HCT116 (cell line): ENCODE measurements around the gene CTSL. TPM values are rescaled to one million over a fixed set of nuclear protein-coding genes. Genes with fewer than 3 reads are reported as not detected.

Experiments
- ATAC-seq: fragments of 200-7000 bp; cut with Tn5 transposase; 2 replicates; pipeline ENCODE4 v1.9.1; 2020; ENCODE audit warnings: mild to moderate bottlenecking, moderate library complexity
- BruUV-seq: library from RNA; stranded (reverse); fragments of 400-500 nt; replicated peaks from 2 replicates; lab custom pipeline; 2021; lab: Mats Ljungman, UMichigan
- CTCF ChIA-PET: fragments of 300-600 bp; sonication (Branson Sonifier 250); formaldehyde crosslinking; loops from one replicate; lab custom pipeline; 2021; ENCODE audit warnings: antibody characterized with exemption; lab: Charles Lee
- POLR2A ChIA-PET: fragments of 300-600, 350-600 bp; sonication (Branson Sonifier 250); formaldehyde crosslinking; loops from one replicate; lab custom pipeline; 2021; ENCODE audit warnings: antibody characterized with exemption; lab: Charles Lee
- RAD21 ChIA-PET, 2 experiments: fragments of 300-600 bp; sonication (Branson Sonifier 250); formaldehyde crosslinking; loops; one replicate each; lab custom pipeline; 2023; ENCODE audit warnings: low total read pairs in 2 of 2; ENCODE audit not compliant: uncharacterized antibody in 2 of 2, unreplicated experiment in 2 of 2, low non-redundant PET in 1 of 2; lab: Charles Lee
- DNase-seq: peaks from one replicate; pipeline ENCODE4 v3.0.0-alpha.2; 2010; ENCODE audit warnings: low read depth, low spot score
- H2AFZ ChIP-seq: fragments of 200-600 bp; shearing (Covaris generic), sonication (generic); 2 replicates; pipeline ENCODE4 v1.6.1; 2017; ENCODE audit warnings: low read depth, mixed run types, mixed read lengths, antibody characterized with exemption, low read length; ENCODE audit not compliant: poor library complexity, severe bottlenecking
- H3K27ac ChIP-seq: 2 replicates; pipeline ENCODE4 v1.5.1; 2012; ENCODE audit warnings: low read depth, low read length
- H3K27me3 ChIP-seq: fragments of 200-600 bp; sonication (generic); 2 replicates; pipeline ENCODE4 v1.6.1; 2016; ENCODE audit warnings: mixed run types, low read length, mixed read lengths; ENCODE audit not compliant: insufficient read depth
- H3K36me3 ChIP-seq, 2 experiments: fragments of 200-500 bp in 1 of 2; fragments of 200-600 bp in 1 of 2; sonication (Bioruptor generic) in 1 of 2; sonication (generic) in 1 of 2; 2 replicates each; pipeline versions ENCODE4 v1.5.1 to v1.6.1; 2014 to 2016; ENCODE audit warnings: low read length in 2 of 2, inconsistent platforms in 1 of 2, mixed read lengths in 1 of 2, mixed run types in 1 of 2; ENCODE audit not compliant: insufficient read depth in 2 of 2, control insufficient read depth in 1 of 2
- H3K4me1 ChIP-seq, 2 experiments: fragments of 200-600 bp in 1 of 2; sonication (generic) in 1 of 2; 2 replicates each; pipeline versions ENCODE4 v1.5.1 to v1.6.1; 2012 to 2017; ENCODE audit warnings: low read length in 2 of 2, inconsistent platforms in 1 of 2, mild to moderate bottlenecking in 1 of 2, mixed read lengths in 1 of 2, mixed run types in 1 of 2, moderate library complexity in 1 of 2; ENCODE audit not compliant: insufficient read depth in 2 of 2, control insufficient read depth in 1 of 2
- H3K4me2 ChIP-seq: fragments of 200-600 bp; sonication (generic); 2 replicates; pipeline ENCODE4 v1.6.1; 2017; ENCODE audit warnings: mixed run types, low read length, mixed read lengths
- H3K4me3 ChIP-seq, 2 experiments: fragments of 200-600 bp in 1 of 2; sonication (generic) in 1 of 2; replicated peaks in 1 of 2; 2 replicates each; pipeline ENCODE4 v1.5.1; 2011 to 2016; ENCODE audit warnings: low read length in 2 of 2, control low read depth in 1 of 2, low read depth in 1 of 2, mild to moderate bottlenecking in 1 of 2, mixed read lengths in 1 of 2, mixed run types in 1 of 2
- H3K79me2 ChIP-seq: fragments of 200-600 bp; sonication (generic); 2 replicates; pipeline ENCODE4 v1.6.1; 2017; ENCODE audit warnings: mild to moderate bottlenecking, mixed run types, low read length, moderate library complexity, mixed read lengths; ENCODE audit not compliant: insufficient read depth
- H3K9ac ChIP-seq: fragments of 200-600 bp; sonication (generic); 2 replicates; pipeline ENCODE4 v1.6.1; 2016; ENCODE audit warnings: low read length, mixed read lengths
- H3K9me2 ChIP-seq: fragments of 200-600 bp; sonication (generic), shearing (Covaris generic); 2 replicates; pipeline ENCODE4 v1.6.1; 2017; ENCODE audit warnings: mixed run types, mild to moderate bottlenecking, moderate library complexity; ENCODE audit not compliant: insufficient read depth
- H3K9me3 ChIP-seq, 2 experiments: fragments of 200-500 bp in 1 of 2; fragments of 200-600 bp in 1 of 2; sonication (Bioruptor generic) in 1 of 2; sonication (generic) in 1 of 2; 2 replicates each; pipeline ENCODE4 v1.6.1; 2014 to 2017; ENCODE audit warnings: low read length in 2 of 2, mixed read lengths in 2 of 2, inconsistent platforms in 1 of 2, low read depth in 1 of 2, mild to moderate bottlenecking in 1 of 2, mixed run types in 1 of 2, moderate library complexity in 1 of 2; ENCODE audit not compliant: control insufficient read depth in 1 of 2, insufficient read depth in 1 of 2
- H4K20me1 ChIP-seq: fragments of 200-600 bp; sonication (generic), shearing (Covaris generic); 2 replicates; pipeline ENCODE4 v1.6.1; 2017; ENCODE audit warnings: mixed run types, mild to moderate bottlenecking, moderate library complexity; ENCODE audit not compliant: insufficient read depth
- CBX3 ChIP-seq: IDR thresholded peaks from 2 replicates; pipeline ENCODE4 v1.6.1; 2012; ENCODE audit warnings: low read depth
- CEBPB ChIP-seq: IDR thresholded peaks from 2 replicates; pipeline ENCODE4 v1.6.1; 2012; ENCODE audit warnings: low read depth
- EGR1 ChIP-seq: IDR thresholded peaks from 2 replicates; pipeline ENCODE4 v1.6.1; 2012; ENCODE audit warnings: low read depth
- ELF1 ChIP-seq: IDR thresholded peaks from 2 replicates; pipeline ENCODE4 v1.6.1; 2012; ENCODE audit warnings: low read depth, borderline replicate concordance
- EZH2 ChIP-seq: fragments of 200-600 bp; sonication (generic); IDR thresholded peaks from 2 replicates; pipeline ENCODE4 v1.6.1; 2017; ENCODE audit warnings: antibody characterized with exemption, mixed run types
- EZH2phosphoT487 ChIP-seq: fragments of 200-600 bp; IDR thresholded peaks from 2 replicates; pipeline ENCODE4 v1.6.1; 2018; ENCODE audit warnings: antibody characterized with exemption, borderline replicate concordance
- FOSL1 ChIP-seq: IDR thresholded peaks from 2 replicates; pipeline ENCODE4 v1.6.1; 2012; ENCODE audit warnings: low read depth
- JUND ChIP-seq: IDR thresholded peaks from 2 replicates; pipeline ENCODE4 v1.6.1; 2012
- POLR2AphosphoS5 ChIP-seq: IDR thresholded peaks from 2 replicates; pipeline ENCODE4 v1.6.1; 2011; ENCODE audit warnings: mild to moderate bottlenecking, low read depth, low read length, moderate library complexity
- RAD21 ChIP-seq: IDR thresholded peaks from 2 replicates; pipeline ENCODE4 v1.6.1; 2012; ENCODE audit warnings: low read depth, mild to moderate bottlenecking
- SIN3A ChIP-seq: IDR thresholded peaks from 2 replicates; pipeline ENCODE4 v1.6.1; 2012; ENCODE audit warnings: low read depth
- SRF ChIP-seq: IDR thresholded peaks from 2 replicates; pipeline ENCODE4 v1.6.1; 2012; ENCODE audit warnings: low read depth
- TCF7L2 ChIP-seq: IDR thresholded peaks from 2 replicates; pipeline ENCODE4 v1.7.0; 2011; ENCODE audit warnings: borderline replicate concordance, inconsistent platforms; ENCODE audit not compliant: insufficient read depth, insufficient read length; ENCODE audit errors: extremely low read depth
- YY1 ChIP-seq: IDR thresholded peaks from 2 replicates; pipeline ENCODE4 v1.6.1; 2011; ENCODE audit warnings: low read length, low read depth, moderate library complexity, mild to moderate bottlenecking; ENCODE audit not compliant: insufficient replicate concordance; ENCODE audit errors: extremely low read depth
- ZNF274 ChIP-seq: fragments of 200-500 bp; sonication (Bioruptor generic); IDR thresholded peaks from 2 replicates; pipeline ENCODE4 v1.6.1; 2014; ENCODE audit warnings: mild to moderate bottlenecking, low read depth, low read length, inconsistent platforms
- intact Hi-C: fragments of 100-400 bp; cut with micrococcal nuclease; formaldehyde crosslinking; loops from 2 replicates; pipeline ENCODE4 v1.10.0; 2022
- total RNA-seq: library from RNA; stranded (reverse); gene quantifications from one replicate; pipeline ENCODE4 v1.2.1, GENCODE V29; 2021; ENCODE audit not compliant: unreplicated experiment
- TF ChIP-seq, protein P1 (sequence below), 3 experiments: fragments of 200-600 bp in 1 of 3; sonication (generic) in 1 of 3; IDR thresholded peaks in 2 of 3; conservative IDR thresholded peaks in 1 of 3; 2 replicates each; pipeline ENCODE4 v1.5.1; 2012 to 2017; ENCODE audit warnings: low read depth in 2 of 3, low read length in 2 of 3, antibody characterized with exemption in 1 of 3, borderline replicate concordance in 1 of 3, control low read depth in 1 of 3, mild to moderate bottlenecking in 1 of 3, mixed read lengths in 1 of 3, mixed run types in 1 of 3, moderate library complexity in 1 of 3; ENCODE audit not compliant: insufficient read depth in 1 of 3
- TF ChIP-seq, protein P2 (sequence below): IDR thresholded peaks from 2 replicates; pipeline ENCODE4 v1.6.1; 2011; ENCODE audit warnings: mild to moderate bottlenecking, low read length, moderate library complexity; ENCODE audit not compliant: insufficient replicate concordance; ENCODE audit errors: extremely low read depth
- TF ChIP-seq, protein P3 (sequence below): IDR thresholded peaks from 2 replicates; pipeline ENCODE4 v1.6.1; 2012; ENCODE audit warnings: low read depth
- TF ChIP-seq, protein P4 (sequence below): IDR thresholded peaks from 2 replicates; pipeline ENCODE4 v1.6.1; 2012

CTSL gene
- total RNA-seq, 1 experiment from 2014 or later = 63.1 TPM

DNA sequence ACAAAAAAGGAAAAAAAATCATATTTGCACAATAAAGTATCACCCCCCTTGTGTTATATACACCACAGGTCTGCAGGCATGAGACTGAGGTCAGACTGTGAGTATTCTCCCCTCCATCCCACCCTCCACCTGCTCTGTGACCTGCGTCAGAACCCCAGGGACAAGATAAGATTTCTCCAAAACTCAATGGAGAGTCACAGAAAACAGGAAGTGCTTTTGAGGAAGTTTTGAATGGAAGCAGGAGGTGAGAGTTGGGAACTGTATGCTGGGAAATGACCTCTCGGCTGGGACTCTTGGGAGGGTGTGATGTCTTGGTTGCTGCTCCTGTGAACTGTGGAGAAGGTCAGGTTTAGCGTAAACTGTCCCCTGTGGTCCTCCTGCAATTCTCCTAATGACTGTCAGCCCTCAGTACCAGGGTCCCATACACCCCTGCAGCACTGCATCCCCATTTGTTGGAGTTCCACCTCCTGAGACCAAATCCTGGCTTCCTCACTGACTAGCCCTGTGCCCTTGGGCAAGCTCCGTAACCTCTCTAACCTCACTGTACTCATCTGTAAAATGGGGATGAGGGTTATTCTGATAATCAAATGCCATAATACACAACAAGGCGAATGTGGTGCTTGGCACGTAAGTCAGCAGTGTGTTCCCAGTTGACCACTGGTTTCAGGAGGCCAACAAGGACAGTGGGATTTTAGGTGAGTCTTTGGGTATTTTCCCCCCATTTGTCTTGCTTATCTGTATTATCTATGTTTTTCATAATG lies 6.9 kb upstream of the CTSL start:
- no peak overlapping the region for H2AFZ ChIP-seq
- no peaks in the 10 kb centered on the region for H3K79me2 ChIP-seq
- POLR2A ChIA-PET = no interaction called here
- H3K4me2 ChIP-seq = no peak overlapping the region
- no peak overlapping the region for H3K27ac ChIP-seq
- no TSS peak for BruUV-seq
- H3K9me2 ChIP-seq = no peaks in the 10 kb centered on the region
- intact Hi-C loops = no loop called here
- no peak for TF ChIP-seq EZH2
- no peak for TF ChIP-seq ELF1
- TF ChIP-seq EZH2phosphoT487 = no peak
- no peak for TF ChIP-seq POLR2AphosphoS5
- no peak for TF ChIP-seq EGR1
- no peak for TF ChIP-seq ZNF274
- no peak for TF ChIP-seq YY1
- TF ChIP-seq, protein P1, sequence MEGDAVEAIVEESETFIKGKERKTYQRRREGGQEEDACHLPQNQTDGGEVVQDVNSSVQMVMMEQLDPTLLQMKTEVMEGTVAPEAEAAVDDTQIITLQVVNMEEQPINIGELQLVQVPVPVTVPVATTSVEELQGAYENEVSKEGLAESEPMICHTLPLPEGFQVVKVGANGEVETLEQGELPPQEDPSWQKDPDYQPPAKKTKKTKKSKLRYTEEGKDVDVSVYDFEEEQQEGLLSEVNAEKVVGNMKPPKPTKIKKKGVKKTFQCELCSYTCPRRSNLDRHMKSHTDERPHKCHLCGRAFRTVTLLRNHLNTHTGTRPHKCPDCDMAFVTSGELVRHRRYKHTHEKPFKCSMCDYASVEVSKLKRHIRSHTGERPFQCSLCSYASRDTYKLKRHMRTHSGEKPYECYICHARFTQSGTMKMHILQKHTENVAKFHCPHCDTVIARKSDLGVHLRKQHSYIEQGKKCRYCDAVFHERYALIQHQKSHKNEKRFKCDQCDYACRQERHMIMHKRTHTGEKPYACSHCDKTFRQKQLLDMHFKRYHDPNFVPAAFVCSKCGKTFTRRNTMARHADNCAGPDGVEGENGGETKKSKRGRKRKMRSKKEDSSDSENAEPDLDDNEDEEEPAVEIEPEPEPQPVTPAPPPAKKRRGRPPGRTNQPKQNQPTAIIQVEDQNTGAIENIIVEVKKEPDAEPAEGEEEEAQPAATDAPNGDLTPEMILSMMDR (IDR thresholded peaks at IDR 0.05 in 2 of 3, conservative IDR thresholded peaks at IDR 0.05 in 1 of 3; ENCODE audit: borderline replicate concordance in 1 of 3, insufficient read depth in 1 of 3, low read depth in 2 of 3, low read length in 2 of 3) = no peak
- no peak for TF ChIP-seq CEBPB
- TF ChIP-seq CBX3 = no peak
- no peak for TF ChIP-seq JUND
- TF ChIP-seq, protein P2, sequence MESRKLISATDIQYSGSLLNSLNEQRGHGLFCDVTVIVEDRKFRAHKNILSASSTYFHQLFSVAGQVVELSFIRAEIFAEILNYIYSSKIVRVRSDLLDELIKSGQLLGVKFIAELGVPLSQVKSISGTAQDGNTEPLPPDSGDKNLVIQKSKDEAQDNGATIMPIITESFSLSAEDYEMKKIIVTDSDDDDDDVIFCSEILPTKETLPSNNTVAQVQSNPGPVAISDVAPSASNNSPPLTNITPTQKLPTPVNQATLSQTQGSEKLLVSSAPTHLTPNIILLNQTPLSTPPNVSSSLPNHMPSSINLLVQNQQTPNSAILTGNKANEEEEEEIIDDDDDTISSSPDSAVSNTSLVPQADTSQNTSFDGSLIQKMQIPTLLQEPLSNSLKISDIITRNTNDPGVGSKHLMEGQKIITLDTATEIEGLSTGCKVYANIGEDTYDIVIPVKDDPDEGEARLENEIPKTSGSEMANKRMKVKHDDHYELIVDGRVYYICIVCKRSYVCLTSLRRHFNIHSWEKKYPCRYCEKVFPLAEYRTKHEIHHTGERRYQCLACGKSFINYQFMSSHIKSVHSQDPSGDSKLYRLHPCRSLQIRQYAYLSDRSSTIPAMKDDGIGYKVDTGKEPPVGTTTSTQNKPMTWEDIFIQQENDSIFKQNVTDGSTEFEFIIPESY = no peak
- TF ChIP-seq SIN3A = no peak
- TF ChIP-seq, protein P3, sequence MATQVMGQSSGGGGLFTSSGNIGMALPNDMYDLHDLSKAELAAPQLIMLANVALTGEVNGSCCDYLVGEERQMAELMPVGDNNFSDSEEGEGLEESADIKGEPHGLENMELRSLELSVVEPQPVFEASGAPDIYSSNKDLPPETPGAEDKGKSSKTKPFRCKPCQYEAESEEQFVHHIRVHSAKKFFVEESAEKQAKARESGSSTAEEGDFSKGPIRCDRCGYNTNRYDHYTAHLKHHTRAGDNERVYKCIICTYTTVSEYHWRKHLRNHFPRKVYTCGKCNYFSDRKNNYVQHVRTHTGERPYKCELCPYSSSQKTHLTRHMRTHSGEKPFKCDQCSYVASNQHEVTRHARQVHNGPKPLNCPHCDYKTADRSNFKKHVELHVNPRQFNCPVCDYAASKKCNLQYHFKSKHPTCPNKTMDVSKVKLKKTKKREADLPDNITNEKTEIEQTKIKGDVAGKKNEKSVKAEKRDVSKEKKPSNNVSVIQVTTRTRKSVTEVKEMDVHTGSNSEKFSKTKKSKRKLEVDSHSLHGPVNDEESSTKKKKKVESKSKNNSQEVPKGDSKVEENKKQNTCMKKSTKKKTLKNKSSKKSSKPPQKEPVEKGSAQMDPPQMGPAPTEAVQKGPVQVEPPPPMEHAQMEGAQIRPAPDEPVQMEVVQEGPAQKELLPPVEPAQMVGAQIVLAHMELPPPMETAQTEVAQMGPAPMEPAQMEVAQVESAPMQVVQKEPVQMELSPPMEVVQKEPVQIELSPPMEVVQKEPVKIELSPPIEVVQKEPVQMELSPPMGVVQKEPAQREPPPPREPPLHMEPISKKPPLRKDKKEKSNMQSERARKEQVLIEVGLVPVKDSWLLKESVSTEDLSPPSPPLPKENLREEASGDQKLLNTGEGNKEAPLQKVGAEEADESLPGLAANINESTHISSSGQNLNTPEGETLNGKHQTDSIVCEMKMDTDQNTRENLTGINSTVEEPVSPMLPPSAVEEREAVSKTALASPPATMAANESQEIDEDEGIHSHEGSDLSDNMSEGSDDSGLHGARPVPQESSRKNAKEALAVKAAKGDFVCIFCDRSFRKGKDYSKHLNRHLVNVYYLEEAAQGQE = no peak
- no peak for TF ChIP-seq TCF7L2
- TF ChIP-seq SRF = no peak
- TF ChIP-seq, protein P4, sequence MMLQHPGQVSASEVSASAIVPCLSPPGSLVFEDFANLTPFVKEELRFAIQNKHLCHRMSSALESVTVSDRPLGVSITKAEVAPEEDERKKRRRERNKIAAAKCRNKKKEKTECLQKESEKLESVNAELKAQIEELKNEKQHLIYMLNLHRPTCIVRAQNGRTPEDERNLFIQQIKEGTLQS = no peak
- TF ChIP-seq FOSL1 = no peak
- no peak for TF ChIP-seq RAD21
- no peak overlapping the region for H3K9ac ChIP-seq
- DNase-seq = no peak
- CTCF ChIA-PET = no interaction called here
- ATAC-seq = no peak
- H4K20me1 ChIP-seq = no peaks in the 10 kb centered on the region
- RAD21 ChIA-PET = no interaction called here
- no peaks in the 10 kb centered on the region for H3K9me3 ChIP-seq
- peaks cover 0 to 4% of the 10 kb centered on the region in 2 experiments; a peak in 2 of 4 replicates for H3K4me1 ChIP-seq
- no peaks in the 10 kb centered on the region for H3K27me3 ChIP-seq
- no peaks in the 10 kb centered on the region for H3K36me3 ChIP-seq
- no peak overlapping the region for H3K4me3 ChIP-seq
